Measurements from ENCODE around the gene ZNF496.
"Not testable (repeated sequence)": the region's sequence is repeated elsewhere in the genome, so short reads cannot be mapped to it uniquely, and the experiment has no call there.

ZNF496 gene

DNA sequence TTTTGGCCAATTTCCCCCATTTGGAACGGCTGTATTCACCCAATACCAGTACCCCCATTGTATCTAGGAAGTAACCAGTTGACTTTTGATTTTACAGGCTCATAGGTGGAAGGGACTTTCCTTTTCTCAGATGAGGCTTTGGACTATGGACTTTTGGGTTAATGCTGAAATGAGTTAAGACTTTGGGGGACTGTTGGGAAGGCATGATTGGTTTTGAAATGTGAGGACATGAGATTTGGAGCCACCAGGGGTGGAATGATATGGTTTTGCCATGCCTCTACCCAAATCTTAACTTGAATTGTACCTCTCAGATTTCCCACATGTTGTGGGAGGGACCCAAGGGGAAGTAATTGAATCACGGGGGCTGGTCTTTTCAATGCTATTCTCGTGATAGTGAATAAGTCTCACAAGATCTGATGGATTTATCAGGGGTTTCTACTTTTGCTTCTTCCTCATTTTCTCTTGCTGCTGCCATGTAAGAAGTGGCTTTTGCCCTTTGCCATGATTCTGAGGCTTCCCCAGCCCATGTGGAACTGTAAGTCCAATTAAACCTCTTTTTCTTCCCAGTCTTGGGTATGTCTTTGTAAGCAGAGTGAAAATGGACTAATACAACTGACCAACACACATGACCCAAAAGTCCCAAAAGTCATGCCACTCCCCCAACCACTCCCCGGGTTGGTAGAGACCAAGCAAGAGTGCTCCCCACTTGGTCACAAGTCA is 35.4 kb upstream of the ZNF496 start:
- Mint-ChIP-seq H3K27ac (ENCODE audit: low read depth) (no peak overlapping the region), H3K4me1 (no peaks in the 10 kb centered on the region), H3K27me3 (no peaks in the 10 kb centered on the region), H3K36me3 (ENCODE audit: insufficient read depth) (peaks cover 4% of the 10 kb centered on the region), H3K9me3 (no peaks in the 10 kb centered on the region), H3K4me3 (no peak overlapping the region)
- DNase-seq (ENCODE audit: low spot score in 2 of 2) = no peak
- ATAC-seq (replicated peaks; ENCODE audit: extremely low read depth, poor library complexity, severe bottlenecking) = no peak

DNA sequence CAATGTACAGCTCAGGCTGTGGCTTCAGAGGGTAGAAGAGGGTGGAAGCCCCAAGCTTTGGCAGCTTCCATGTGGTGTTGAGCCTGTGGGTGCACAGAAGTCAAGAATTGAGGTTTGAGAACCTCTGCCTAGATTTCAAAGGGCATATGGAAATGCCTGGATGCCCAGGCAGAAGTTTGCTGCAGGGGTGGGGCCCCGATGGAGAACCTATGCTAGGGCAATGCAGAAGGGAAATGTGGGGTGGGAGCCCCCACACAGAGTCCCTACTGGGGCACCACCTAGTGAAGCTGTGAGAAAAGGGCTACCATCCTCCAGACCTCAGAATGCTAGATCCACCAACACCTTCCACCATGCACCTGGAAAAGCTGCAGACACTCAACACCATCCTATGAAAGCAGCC is 34.7 kb upstream of the ZNF496 start:
- not testable (repeated sequence) for H3K36me3 Mint-ChIP-seq (ENCODE audit: insufficient read depth); DNase-seq (ENCODE audit: low spot score in 2 of 2); H3K27ac Mint-ChIP-seq (ENCODE audit: low read depth); H3K9me3 Mint-ChIP-seq; ATAC-seq (replicated peaks; ENCODE audit: extremely low read depth, poor library complexity, severe bottlenecking); H3K4me1 Mint-ChIP-seq; H3K27me3 Mint-ChIP-seq; H3K4me3 Mint-ChIP-seq

DNA sequence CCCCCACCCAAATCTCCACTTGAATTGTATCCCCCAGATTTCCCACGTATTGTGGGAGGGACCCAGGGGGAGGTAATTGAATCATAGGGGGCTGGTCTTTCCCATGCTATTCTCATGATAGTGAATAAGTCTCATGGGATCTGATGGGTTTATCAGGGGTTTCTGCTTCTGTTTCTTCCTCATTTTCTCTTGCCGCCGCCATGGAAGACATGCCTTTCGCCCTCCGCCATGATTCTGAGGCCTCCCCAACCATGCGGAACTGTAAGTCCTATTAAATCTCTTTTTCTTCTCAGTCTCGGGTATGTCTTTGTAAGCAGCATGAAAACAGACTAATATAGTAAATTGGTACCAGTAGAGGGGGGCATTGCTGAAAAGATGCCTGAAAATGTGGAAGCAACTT is 33.4 kb upstream of the ZNF496 start:
- no peak overlapping the region for H3K4me3 Mint-ChIP-seq
- H3K4me1 Mint-ChIP-seq = no peaks in the 10 kb centered on the region
- H3K27ac Mint-ChIP-seq (ENCODE audit: low read depth) = no peak overlapping the region
- H3K9me3 Mint-ChIP-seq = no peaks in the 10 kb centered on the region
- H3K36me3 Mint-ChIP-seq (ENCODE audit: insufficient read depth) = peaks cover 2% of the 10 kb centered on the region
- DNase-seq (ENCODE audit: low spot score in 2 of 2) (no peak), ATAC-seq (replicated peaks; ENCODE audit: extremely low read depth, poor library complexity, severe bottlenecking) (no peak)
- peaks cover 15% of the 10 kb centered on the region for H3K27me3 Mint-ChIP-seq

DNA sequence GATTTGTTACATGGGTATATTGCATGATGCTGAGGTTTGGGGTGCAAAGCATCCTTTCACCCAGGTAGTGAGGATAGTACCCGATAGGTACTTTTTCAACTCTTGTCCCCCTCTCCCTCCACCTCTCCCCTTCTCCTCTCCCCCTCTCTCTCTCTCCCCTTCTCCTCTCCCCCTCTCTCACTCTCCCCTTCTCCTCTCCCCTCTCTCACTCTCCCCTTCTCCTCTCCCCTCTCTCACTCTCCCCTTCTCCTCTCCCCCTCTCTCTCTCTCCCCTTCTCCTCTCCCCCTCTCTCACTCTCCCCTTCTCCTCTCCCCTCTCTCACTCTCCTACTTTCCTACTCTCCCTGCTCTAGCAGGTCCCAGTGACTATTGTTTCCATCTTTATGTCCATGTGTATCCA is 31.3 kb upstream of the ZNF496 start:
- not testable (repeated sequence) for ATAC-seq (replicated peaks; ENCODE audit: extremely low read depth, poor library complexity, severe bottlenecking); DNase-seq (ENCODE audit: low spot score in 2 of 2); H3K27ac Mint-ChIP-seq (ENCODE audit: low read depth); H3K4me3 Mint-ChIP-seq; H3K4me1 Mint-ChIP-seq; H3K9me3 Mint-ChIP-seq; H3K36me3 Mint-ChIP-seq (ENCODE audit: insufficient read depth)
- H3K27me3 Mint-ChIP-seq = peaks cover 35% of the 10 kb centered on the region

DNA sequence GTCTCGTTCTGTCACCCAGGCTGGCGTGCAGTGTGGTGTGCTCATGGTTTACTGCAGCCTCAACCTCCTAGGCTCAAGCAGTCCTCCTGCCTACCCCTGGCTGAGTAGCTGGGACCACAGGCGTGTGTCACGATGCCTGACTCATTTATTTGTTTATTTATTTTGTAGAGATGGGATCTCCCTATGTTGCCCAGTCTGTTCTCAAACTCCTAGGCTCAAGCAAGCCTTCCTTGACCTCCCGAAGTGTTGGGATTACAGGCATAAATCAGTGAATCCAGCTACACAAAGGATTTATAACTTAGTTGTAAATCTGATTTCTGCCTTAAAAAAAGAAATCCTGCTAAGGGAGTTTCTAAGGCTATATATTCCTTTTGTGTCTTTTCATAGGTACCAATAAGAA is 30.5 kb upstream of the ZNF496 start:
- H3K36me3 Mint-ChIP-seq (ENCODE audit: insufficient read depth) = no peaks in the 10 kb centered on the region
- ATAC-seq (replicated peaks; ENCODE audit: extremely low read depth, poor library complexity, severe bottlenecking) (no peak), DNase-seq (ENCODE audit: low spot score in 2 of 2) (no peak)
- no peak overlapping the region for H3K4me3 Mint-ChIP-seq
- no peaks in the 10 kb centered on the region for H3K9me3 Mint-ChIP-seq
- no peak overlapping the region for H3K27ac Mint-ChIP-seq (ENCODE audit: low read depth)
- peaks cover 44% of the 10 kb centered on the region for H3K27me3 Mint-ChIP-seq
- H3K4me1 Mint-ChIP-seq = no peaks in the 10 kb centered on the region

DNA sequence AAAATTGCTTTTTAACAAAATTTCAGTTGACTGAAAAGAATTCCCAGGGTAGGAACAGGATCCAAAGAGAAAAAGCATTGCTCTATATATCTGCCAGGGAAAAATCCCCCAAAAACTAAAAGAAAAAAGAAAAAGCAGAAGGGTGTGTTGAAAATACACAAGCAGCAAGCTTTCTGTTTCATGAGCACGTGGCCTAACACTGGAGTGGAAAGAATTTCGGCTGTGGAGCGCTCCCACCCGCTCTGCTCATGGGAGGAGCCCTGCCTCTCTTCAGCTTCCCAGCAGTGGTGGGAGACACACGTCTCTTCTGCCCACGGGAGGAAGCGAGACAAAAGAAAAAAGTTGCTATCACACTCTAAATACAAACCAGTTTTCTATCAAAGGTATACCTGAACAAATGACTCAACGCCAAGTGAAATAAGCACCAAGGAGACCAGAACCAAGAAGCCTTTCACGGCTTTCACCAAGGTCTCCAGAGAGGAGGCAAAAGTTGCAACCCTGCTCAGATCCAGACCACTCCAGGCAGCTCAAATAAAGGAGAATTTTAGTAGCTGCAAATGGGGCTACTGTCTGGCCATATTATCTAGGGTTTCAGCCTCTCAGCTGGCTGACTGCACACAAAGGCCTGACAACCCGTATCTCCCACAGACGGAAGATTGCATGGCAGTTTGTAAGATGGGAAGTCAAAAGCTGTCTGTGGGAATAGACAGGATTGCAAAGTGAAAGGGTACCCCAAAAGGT is 29.5 kb upstream of the ZNF496 start:
- no peaks in the 10 kb centered on the region for H3K36me3 Mint-ChIP-seq (ENCODE audit: insufficient read depth)
- ATAC-seq (replicated peaks; ENCODE audit: extremely low read depth, poor library complexity, severe bottlenecking) (no peak), DNase-seq (ENCODE audit: low spot score in 2 of 2) (no peak)
- H3K4me1 Mint-ChIP-seq = no peaks in the 10 kb centered on the region
- no peak overlapping the region for H3K27ac Mint-ChIP-seq (ENCODE audit: low read depth)
- no peak overlapping the region for H3K4me3 Mint-ChIP-seq
- H3K27me3 Mint-ChIP-seq = peaks cover 53% of the 10 kb centered on the region
- H3K9me3 Mint-ChIP-seq = no peaks in the 10 kb centered on the region

DNA sequence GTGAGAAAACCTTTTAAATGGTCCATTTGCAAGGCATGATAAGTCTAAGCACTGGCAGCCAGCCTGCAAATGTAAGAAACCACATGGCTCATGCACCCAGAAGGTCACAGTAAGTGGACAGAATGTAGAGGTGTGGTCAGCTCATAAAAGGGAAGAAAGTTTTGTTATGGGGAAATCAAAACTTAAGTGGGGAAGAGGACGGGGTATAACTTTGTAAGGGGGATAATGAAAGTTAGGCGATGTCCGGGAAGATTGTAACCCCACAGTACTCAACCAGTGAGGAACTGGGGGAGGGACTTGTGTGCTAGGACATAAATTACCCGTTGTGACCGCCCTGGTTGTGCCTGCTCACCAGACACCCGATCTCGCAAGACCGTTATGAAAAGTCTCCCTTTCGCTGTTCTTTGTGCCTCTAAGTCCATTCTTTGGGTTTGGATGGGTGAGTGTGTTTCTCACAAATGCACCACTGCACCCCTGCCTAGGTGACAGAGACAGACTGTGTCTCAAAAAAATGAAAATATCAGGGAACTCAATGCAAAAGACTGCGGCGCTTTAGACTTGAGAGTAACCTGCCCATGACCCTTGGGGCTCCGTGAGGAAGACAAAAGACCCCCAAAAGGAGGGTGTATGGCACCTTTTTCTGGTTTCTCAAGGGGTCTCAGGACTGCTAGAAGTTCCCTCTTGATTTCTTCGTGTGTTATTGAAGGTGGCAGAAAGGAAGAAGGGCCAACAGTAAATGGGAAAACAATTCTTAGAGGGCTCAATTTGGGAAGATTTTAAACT is 28.6 kb upstream of the ZNF496 start:
- no peak overlapping the region for H3K4me3 Mint-ChIP-seq
- H3K4me1 Mint-ChIP-seq = no peaks in the 10 kb centered on the region
- no peaks in the 10 kb centered on the region for H3K9me3 Mint-ChIP-seq
- H3K27me3 Mint-ChIP-seq = peaks cover 62% of the 10 kb centered on the region
- DNase-seq (ENCODE audit: low spot score in 2 of 2) = no peak
- H3K36me3 Mint-ChIP-seq (ENCODE audit: insufficient read depth) = no peaks in the 10 kb centered on the region
- no peak for ATAC-seq (replicated peaks; ENCODE audit: extremely low read depth, poor library complexity, severe bottlenecking)
- H3K27ac Mint-ChIP-seq (ENCODE audit: low read depth) = no peak overlapping the region

DNA sequence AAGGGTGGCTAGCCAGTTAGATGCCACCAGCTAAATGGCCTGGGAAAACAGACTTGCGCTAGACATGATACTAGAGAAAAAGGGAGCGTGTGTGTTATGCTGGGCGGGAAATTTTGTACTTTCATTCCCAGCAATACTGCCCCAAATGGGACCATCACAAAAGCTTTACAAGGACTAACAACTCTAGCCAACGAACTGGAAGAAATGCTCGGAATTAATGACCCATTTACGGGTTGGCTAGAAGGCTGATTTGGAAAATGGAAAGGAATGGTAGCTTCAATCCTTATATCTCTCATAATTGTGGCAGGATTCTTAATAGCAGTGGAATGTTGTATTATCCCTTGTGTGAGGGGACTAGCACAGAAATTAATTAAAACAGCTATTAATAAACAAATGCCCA is 27.9 kb upstream of the ZNF496 start:
- Mint-ChIP-seq H3K4me3 (no peak overlapping the region), H3K4me1 (no peaks in the 10 kb centered on the region), H3K27me3 (peaks cover 65% of the 10 kb centered on the region), H3K36me3 (ENCODE audit: insufficient read depth) (no peaks in the 10 kb centered on the region), H3K27ac (ENCODE audit: low read depth) (no peak overlapping the region), H3K9me3 (no peaks in the 10 kb centered on the region)
- ATAC-seq (replicated peaks; ENCODE audit: extremely low read depth, poor library complexity, severe bottlenecking) (no peak), DNase-seq (ENCODE audit: low spot score in 2 of 2) (no peak)

DNA sequence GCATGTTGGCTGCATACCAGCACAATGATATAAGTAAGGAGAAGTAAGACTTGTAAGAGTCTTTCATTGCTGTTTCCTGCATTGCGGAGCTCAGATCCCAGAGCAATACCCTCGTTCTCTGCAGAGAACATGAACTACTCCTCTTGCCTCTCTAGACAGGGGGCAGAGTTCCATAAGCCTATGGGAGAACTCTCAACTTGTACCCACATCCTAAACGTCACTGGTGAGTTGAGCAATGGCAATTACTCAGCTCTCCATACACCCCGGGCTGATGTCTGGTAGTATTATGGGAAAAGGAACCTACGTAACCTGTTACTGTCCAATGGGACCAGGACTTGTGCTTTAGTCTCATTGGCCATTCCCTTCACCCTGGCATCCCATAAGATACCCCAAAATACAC is 27.3 kb upstream of the ZNF496 start:
- H3K9me3 Mint-ChIP-seq = no peaks in the 10 kb centered on the region
- DNase-seq (ENCODE audit: low spot score in 2 of 2) = no peak
- H3K36me3 Mint-ChIP-seq (ENCODE audit: insufficient read depth) = no peaks in the 10 kb centered on the region
- H3K27ac Mint-ChIP-seq (ENCODE audit: low read depth) = no peak overlapping the region
- no peaks in the 10 kb centered on the region for H3K4me1 Mint-ChIP-seq
- no peak overlapping the region for H3K4me3 Mint-ChIP-seq
- no peak for ATAC-seq (replicated peaks; ENCODE audit: extremely low read depth, poor library complexity, severe bottlenecking)
- H3K27me3 Mint-ChIP-seq = peaks cover 69% of the 10 kb centered on the region

DNA sequence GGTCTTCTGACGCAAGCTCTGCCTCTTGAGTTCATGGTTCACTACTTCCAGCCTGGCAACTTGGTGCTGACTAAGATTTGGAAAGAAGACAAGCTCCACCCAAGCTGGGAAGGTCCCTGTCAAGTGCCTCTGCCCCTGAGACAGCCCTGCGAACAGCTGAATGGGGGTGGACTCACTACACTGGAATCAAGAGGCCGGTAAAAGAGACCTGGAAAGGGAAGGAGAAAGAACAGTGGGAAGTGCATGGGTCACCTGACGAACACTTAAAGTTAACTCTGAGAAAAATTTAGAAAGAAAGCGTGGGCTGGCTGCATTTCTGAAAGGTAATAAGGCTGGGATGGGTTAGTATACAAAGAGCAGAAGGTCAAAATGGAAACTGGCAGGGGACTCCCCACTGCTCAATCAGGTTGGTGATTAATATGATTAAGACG is 26.1 kb upstream of the ZNF496 start:
- ATAC-seq (replicated peaks; ENCODE audit: extremely low read depth, poor library complexity, severe bottlenecking) = no peak
- Mint-ChIP-seq H3K27me3 (peaks cover 80% of the 10 kb centered on the region), H3K27ac (ENCODE audit: low read depth) (no peak overlapping the region), H3K9me3 (no peaks in the 10 kb centered on the region), H3K4me3 (no peak overlapping the region), H3K36me3 (ENCODE audit: insufficient read depth) (no peaks in the 10 kb centered on the region), H3K4me1 (no peaks in the 10 kb centered on the region)
- no peak for DNase-seq (ENCODE audit: low spot score in 2 of 2)

DNA sequence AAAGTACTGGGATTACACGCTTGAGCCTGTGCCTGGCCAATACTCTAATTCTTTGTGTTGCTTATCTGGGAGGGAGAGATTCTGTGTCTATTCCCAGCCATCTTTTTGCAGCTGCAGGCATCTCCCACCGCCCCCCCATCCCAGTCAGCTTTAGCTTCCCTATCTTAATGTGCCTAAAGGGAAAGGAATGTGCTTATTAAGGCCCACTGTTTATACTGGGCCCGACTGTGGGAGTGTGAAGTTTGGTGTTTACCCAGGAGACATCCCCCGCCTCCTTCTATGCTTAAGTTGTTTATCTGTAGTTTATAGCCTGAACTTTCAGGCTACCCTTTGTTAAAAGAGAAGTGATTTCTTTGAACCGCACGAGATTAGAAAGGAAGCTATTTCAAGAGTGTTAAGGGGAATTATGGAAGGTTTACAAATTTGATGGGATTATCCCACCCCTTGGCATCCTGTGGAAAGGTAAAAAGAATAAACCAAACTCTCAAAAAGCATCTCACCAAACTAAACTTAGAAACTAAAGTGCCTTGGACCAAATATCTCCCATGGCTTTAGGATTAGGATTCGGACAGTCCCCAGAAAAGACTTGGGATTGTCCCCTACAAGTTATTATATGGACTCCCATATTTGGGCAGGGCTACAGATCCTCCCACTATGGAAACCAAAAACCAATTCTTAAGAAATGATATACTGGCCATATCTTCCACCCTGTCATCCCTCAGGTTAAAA is 25.5 kb upstream of the ZNF496 start:
- H3K27ac Mint-ChIP-seq (ENCODE audit: low read depth) = no peak overlapping the region
- no peaks in the 10 kb centered on the region for H3K36me3 Mint-ChIP-seq (ENCODE audit: insufficient read depth)
- no peak for ATAC-seq (replicated peaks; ENCODE audit: extremely low read depth, poor library complexity, severe bottlenecking)
- no peaks in the 10 kb centered on the region for H3K4me1 Mint-ChIP-seq
- H3K4me3 Mint-ChIP-seq = no peak overlapping the region
- peaks cover 86% of the 10 kb centered on the region for H3K27me3 Mint-ChIP-seq
- H3K9me3 Mint-ChIP-seq = no peaks in the 10 kb centered on the region
- DNase-seq (ENCODE audit: low spot score in 2 of 2) = no peak

DNA sequence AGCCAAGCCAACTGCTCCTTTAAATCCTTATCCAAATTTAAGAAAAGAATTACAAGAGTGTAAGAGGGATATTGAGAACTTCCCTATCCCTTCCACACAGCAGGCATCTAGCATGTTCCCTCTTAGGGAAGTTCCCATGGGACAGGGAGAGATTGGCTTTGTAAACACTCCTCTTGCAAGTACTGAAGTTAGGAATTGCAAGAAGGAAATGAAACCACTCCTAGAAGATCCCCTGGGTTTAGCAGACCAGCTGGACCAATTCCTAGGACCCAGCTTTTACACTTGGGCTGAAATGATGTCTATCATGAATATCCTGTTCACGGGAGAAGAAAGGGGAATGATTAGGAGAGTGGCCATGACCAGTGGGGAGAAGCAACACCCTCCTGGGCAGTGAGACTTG is 23.5 kb upstream of the ZNF496 start:
- H3K4me3 Mint-ChIP-seq; ATAC-seq (replicated peaks; ENCODE audit: extremely low read depth, poor library complexity, severe bottlenecking); DNase-seq (ENCODE audit: low spot score in 2 of 2); H3K4me1 Mint-ChIP-seq; H3K36me3 Mint-ChIP-seq (ENCODE audit: insufficient read depth); H3K27ac Mint-ChIP-seq (ENCODE audit: low read depth); H3K9me3 Mint-ChIP-seq: not testable (repeated sequence)
- peaks cover 77% of the 10 kb centered on the region for H3K27me3 Mint-ChIP-seq

All from central memory CD8-positive, alpha-beta T cell (primary cell).